Measurements from ENCODE around the gene PLEKHA7.

DNA sequence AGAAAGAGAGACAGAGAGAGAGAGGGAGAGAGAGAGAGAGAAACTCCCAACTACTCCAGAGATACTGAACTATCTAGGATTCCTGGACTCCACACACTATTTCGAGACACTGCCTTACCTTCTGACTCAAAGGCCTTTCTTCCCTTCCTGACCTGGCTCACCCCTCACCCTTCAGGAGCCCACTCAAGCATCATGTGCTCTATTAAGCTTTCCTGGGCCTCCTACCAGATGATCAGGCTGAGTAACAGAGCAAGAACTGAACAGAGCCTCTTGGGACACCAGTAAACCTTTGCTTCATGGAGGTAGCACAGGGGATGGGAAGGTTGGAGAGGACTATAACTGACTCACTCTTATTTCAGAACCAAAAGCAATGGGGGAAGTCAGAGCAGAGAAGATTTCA, 31.4 kb downstream of the PLEKHA7 start:
- TF ChIP-seq, protein P1, sequence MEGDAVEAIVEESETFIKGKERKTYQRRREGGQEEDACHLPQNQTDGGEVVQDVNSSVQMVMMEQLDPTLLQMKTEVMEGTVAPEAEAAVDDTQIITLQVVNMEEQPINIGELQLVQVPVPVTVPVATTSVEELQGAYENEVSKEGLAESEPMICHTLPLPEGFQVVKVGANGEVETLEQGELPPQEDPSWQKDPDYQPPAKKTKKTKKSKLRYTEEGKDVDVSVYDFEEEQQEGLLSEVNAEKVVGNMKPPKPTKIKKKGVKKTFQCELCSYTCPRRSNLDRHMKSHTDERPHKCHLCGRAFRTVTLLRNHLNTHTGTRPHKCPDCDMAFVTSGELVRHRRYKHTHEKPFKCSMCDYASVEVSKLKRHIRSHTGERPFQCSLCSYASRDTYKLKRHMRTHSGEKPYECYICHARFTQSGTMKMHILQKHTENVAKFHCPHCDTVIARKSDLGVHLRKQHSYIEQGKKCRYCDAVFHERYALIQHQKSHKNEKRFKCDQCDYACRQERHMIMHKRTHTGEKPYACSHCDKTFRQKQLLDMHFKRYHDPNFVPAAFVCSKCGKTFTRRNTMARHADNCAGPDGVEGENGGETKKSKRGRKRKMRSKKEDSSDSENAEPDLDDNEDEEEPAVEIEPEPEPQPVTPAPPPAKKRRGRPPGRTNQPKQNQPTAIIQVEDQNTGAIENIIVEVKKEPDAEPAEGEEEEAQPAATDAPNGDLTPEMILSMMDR (conservative IDR thresholded peaks at IDR 0.05; ENCODE audit: low read depth, low read length), result no peak
- no peak for TF ChIP-seq EZH2phosphoT487 (IDR thresholded peaks at IDR 0.05; ENCODE audit: borderline replicate concordance, low read length)
- TF ChIP-seq EZH2 (IDR thresholded peaks at IDR 0.05; ENCODE audit: low read length, unreplicated experiment), result no peak

Data from PC-3 (cell line).